Measurements from ENCODE around the gene FOXN3.

The FOXN3 gene

GRCh38 chr14:89310211-89310610 is 106.8 kb downstream of the FOXN3 start:
- Histone ChIP-seq H4K20me1 (ENCODE audit: insufficient read depth, low read length, poor library complexity, severe bottlenecking) (peaks cover 28% of the 10 kb centered on the region), H3K9me3 (ENCODE audit: insufficient read depth, low read depth, low read length) (no peaks in the 10 kb centered on the region), H2AFZ (ENCODE audit: low read length) (no peak overlapping the region), H3K9ac (ENCODE audit: low read depth, low read length, poor library complexity, severe bottlenecking) (no peak overlapping the region), H3K27me3 (ENCODE audit: insufficient read depth, low read length, poor library complexity, severe bottlenecking) (no peaks in the 10 kb centered on the region), H3K4me3 (ENCODE audit: low read length, poor library complexity, severe bottlenecking) (no peak overlapping the region), H3K79me2 (ENCODE audit: insufficient read depth, low read length) (peaks cover 81% of the 10 kb centered on the region), H3K4me2 (ENCODE audit: low read depth, low read length, poor library complexity, severe bottlenecking) (no peak overlapping the region), H3K9me2 (replicated peaks; ENCODE audit: low read depth, low read length) (no peaks in the 10 kb centered on the region), H3F3A (ENCODE audit: low read depth) (no peaks in the 10 kb centered on the region), H3K36me3 (ENCODE audit: insufficient read depth, low read length) (peaks cover 21% of the 10 kb centered on the region; the same call in 1 of the 2 replicates), H3K4me1 (ENCODE audit: insufficient read depth, low read length, poor library complexity, severe bottlenecking) (peaks cover 9% of the 10 kb centered on the region)
- TF ChIP-seq EZH2phosphoT487 (IDR thresholded peaks at IDR 0.05; ENCODE audit: borderline replicate concordance) (no peak), CTCF (conservative IDR thresholded peaks at IDR 0.05; ENCODE audit: low read length) (no peak)

GRCh38 chr14:89309670-89310177 is 107.3 kb downstream of the FOXN3 start:
- Histone ChIP-seq H3K4me3 (ENCODE audit: low read length, poor library complexity, severe bottlenecking) (no peak overlapping the region), H3K36me3 (ENCODE audit: insufficient read depth, low read length) (peaks cover 17% of the 10 kb centered on the region; the same call in 1 of the 2 replicates), H2AFZ (ENCODE audit: low read length) (no peak overlapping the region), H3K79me2 (ENCODE audit: insufficient read depth, low read length) (peaks cover 81% of the 10 kb centered on the region), H3K9ac (ENCODE audit: low read depth, low read length, poor library complexity, severe bottlenecking) (no peak overlapping the region), H3K4me1 (ENCODE audit: insufficient read depth, low read length, poor library complexity, severe bottlenecking) (peaks cover 11% of the 10 kb centered on the region), H3K9me3 (ENCODE audit: insufficient read depth, low read depth, low read length) (no peaks in the 10 kb centered on the region), H3K27me3 (ENCODE audit: insufficient read depth, low read length, poor library complexity, severe bottlenecking) (no peaks in the 10 kb centered on the region), H3K9me2 (replicated peaks; ENCODE audit: low read depth, low read length) (no peaks in the 10 kb centered on the region), H3K4me2 (ENCODE audit: low read depth, low read length, poor library complexity, severe bottlenecking) (no peak overlapping the region), H3F3A (ENCODE audit: low read depth) (no peaks in the 10 kb centered on the region), H4K20me1 (ENCODE audit: insufficient read depth, low read length, poor library complexity, severe bottlenecking) (peaks cover 33% of the 10 kb centered on the region)
- TF ChIP-seq EZH2phosphoT487 (IDR thresholded peaks at IDR 0.05; ENCODE audit: borderline replicate concordance) = no peak

- Histone ChIP-seq H3K9me2 (replicated peaks; ENCODE audit: low read depth, low read length) (no peaks in the 10 kb centered on the region), H3K4me3 (ENCODE audit: low read length, poor library complexity, severe bottlenecking) (no peak overlapping the region), H4K20me1 (ENCODE audit: insufficient read depth, low read length, poor library complexity, severe bottlenecking) (peaks cover 38% of the 10 kb centered on the region), H3K79me2 (ENCODE audit: insufficient read depth, low read length) (peaks cover 77% of the 10 kb centered on the region), H3K9ac (ENCODE audit: low read depth, low read length, poor library complexity, severe bottlenecking) (no peak overlapping the region), H2AFZ (ENCODE audit: low read length) (no peak overlapping the region), H3K36me3 (ENCODE audit: insufficient read depth, low read length) (peaks cover 18% of the 10 kb centered on the region; the same call in 1 of the 2 replicates), H3F3A (ENCODE audit: low read depth) (no peaks in the 10 kb centered on the region), H3K4me2 (ENCODE audit: low read depth, low read length, poor library complexity, severe bottlenecking) (no peak overlapping the region), H3K27me3 (ENCODE audit: insufficient read depth, low read length, poor library complexity, severe bottlenecking) (no peaks in the 10 kb centered on the region), H3K4me1 (ENCODE audit: insufficient read depth, low read length, poor library complexity, severe bottlenecking) (peaks cover 17% of the 10 kb centered on the region), H3K9me3 (ENCODE audit: insufficient read depth, low read depth, low read length) (no peaks in the 10 kb centered on the region)
- TF ChIP-seq EZH2phosphoT487 (IDR thresholded peaks at IDR 0.05; ENCODE audit: borderline replicate concordance) (no peak), CTCF (conservative IDR thresholded peaks at IDR 0.05; ENCODE audit: low read length) (peak; percentile 22; the same call in 1 of the 2 replicates)
Observed at GRCh38 chr14:89308232-89308959, 108.6 kb downstream of the FOXN3 start.
